HG03095 (cell line): ENCODE results near the gene PAPPA.

Source experiments
- ATAC-seq: cut with Tn5 transposase; IDR thresholded peaks from one replicate; pipeline ENCODE4 v1.9.1; 2021; ENCODE audit warnings: moderate library complexity; ENCODE audit not compliant: unreplicated experiment

The PAPPA gene

GRCh38 chr9:116153765-116154333 is at the start of gene PAPPA:
Gene PAPPA (plus strand): TSS chr9:116153791. CDS start chr9:116154173, 382 bp downstream.
- no peak for ATAC-seq

- ATAC-seq: no peak
These were observed 49.4 kb upstream of the PAPPA start for GRCh38 chr9:116103976-116104820.

- ATAC-seq: no peak
These were observed 41.4 kb upstream of the PAPPA start for GRCh38 chr9:116112236-116112635.

- no peak for ATAC-seq
These were observed 37.7 kb upstream of the PAPPA start for GRCh38 chr9:116115761-116116353.

GRCh38 chr9:116116393-116116792 is 37.2 kb upstream of the PAPPA start:
- ATAC-seq: no peak

- no peak for ATAC-seq
These were observed 30.4 kb upstream of the PAPPA start for GRCh38 chr9:116123171-116123570.

GRCh38 chr9:116124472-116125040 is 29.0 kb upstream of the PAPPA start:
- no peak for ATAC-seq

GRCh38 chr9:116133163-116133562 is 20.4 kb upstream of the PAPPA start:
- no peak for ATAC-seq

GRCh38 chr9:116134975-116135374 is 18.6 kb upstream of the PAPPA start:
- no peak for ATAC-seq

- no peak for ATAC-seq
These were observed 16.6 kb upstream of the PAPPA start for GRCh38 chr9:116137010-116137409.

- no peak for ATAC-seq
These were observed 16.0 kb upstream of the PAPPA start for GRCh38 chr9:116137581-116137980.

- ATAC-seq: no peak
These were observed 11.6 kb upstream of the PAPPA start for GRCh38 chr9:116141864-116142561.

- no peak for ATAC-seq
These were observed 10.7 kb upstream of the PAPPA start for GRCh38 chr9:116142706-116143492.

GRCh38 chr9:116144038-116144437 is 9.6 kb upstream of the PAPPA start:
- no peak for ATAC-seq

GRCh38 chr9:116144555-116144954 is 9.0 kb upstream of the PAPPA start:
- no peak for ATAC-seq

GRCh38 chr9:116145036-116145435 is 8.6 kb upstream of the PAPPA start:
- no peak for ATAC-seq

GRCh38 chr9:116147821-116148220 is 5.8 kb upstream of the PAPPA start:
- ATAC-seq: no peak

GRCh38 chr9:116149844-116150243 is 3.7 kb upstream of the PAPPA start:
- no peak for ATAC-seq

GRCh38 chr9:116151199-116151598 is 2.4 kb upstream of the PAPPA start:
- ATAC-seq: no peak

- no peak for ATAC-seq
These were observed 1.6 kb upstream of the PAPPA start for GRCh38 chr9:116151966-116152381.
